ENCODE results near the gene ABCA9. TPM values are rescaled to one million over a fixed set of nuclear protein-coding genes. Genes with fewer than 3 reads are reported as not detected.
A peak's percentile ranks its signal among the peaks of the same experiment; 100 is the strongest.

ABCA9 gene
- total RNA-seq, 4 donors from 2014 or later = 4.5 to 10.3 (median 7.7) TPM

GRCh38 chr17:69056179-69056823 lies 4.4 kb downstream of the ABCA9 start:
- WGBS, 2 donors = 90 to 94% methylated on average over 3 of the region's 3 CpGs
- TF ChIP-seq POLR2A (IDR thresholded peaks at IDR 0.05) = no peak
- no peak for DNase-seq (ENCODE audit: low spot score in 2 of 2)
- intact Hi-C loops (cut with DNase I; ENCODE audit: low total_unique reads) = no loop called here
- no peak overlapping the region for H3K4me3 ChIP-seq (ENCODE audit: low read depth, poor library complexity, severe bottlenecking)

GRCh38 chr17:69055334-69055733 lies 5.4 kb downstream of the ABCA9 start:
- 72 to 79% methylated on average over 2 of the region's 2 CpGs for WGBS, 2 donors
- no peak for DNase-seq (ENCODE audit: low spot score in 2 of 2)
- no peak overlapping the region for H3K4me3 ChIP-seq (ENCODE audit: low read depth, poor library complexity, severe bottlenecking)
- intact Hi-C loops (cut with DNase I; ENCODE audit: low total_unique reads) = no loop called here
- no peak for TF ChIP-seq POLR2A (IDR thresholded peaks at IDR 0.05)
- TF ChIP-seq CTCF (IDR thresholded peaks at IDR 0.05) = no peak

GRCh38 chr17:69050999-69051775 lies 9.5 kb downstream of the ABCA9 start:
- 48 to 65% methylated on average over 5 of the region's 5 CpGs for WGBS, 2 donors
- DNase-seq (ENCODE audit: low spot score in 2 of 2) = no peak
- no peak overlapping the region for H3K4me3 ChIP-seq (ENCODE audit: low read depth, poor library complexity, severe bottlenecking)
- no peak for TF ChIP-seq CTCF (IDR thresholded peaks at IDR 0.05)
- no peak for TF ChIP-seq POLR2A (IDR thresholded peaks at IDR 0.05)
- intact Hi-C loops (cut with DNase I; ENCODE audit: low total_unique reads) = no loop called here

- 79 to 81% methylated on average over 2 of the region's 2 CpGs for WGBS, 2 donors
- H3K4me3 ChIP-seq (ENCODE audit: low read depth, poor library complexity, severe bottlenecking) = no peak overlapping the region
- TF ChIP-seq POLR2A (IDR thresholded peaks at IDR 0.05) (no peak), CTCF (IDR thresholded peaks at IDR 0.05) (no peak)
- intact Hi-C loops (cut with DNase I; ENCODE audit: low total_unique reads) = no loop called here
- no peak for DNase-seq (ENCODE audit: low spot score in 2 of 2)
These were observed 12.1 kb downstream of the ABCA9 start for GRCh38 chr17:69048634-69049033.

- WGBS, 2 donors = 44 to 53% methylated on average over 3 of the region's 3 CpGs
- intact Hi-C loops (cut with DNase I; ENCODE audit: low total_unique reads) = no loop called here
These were observed 13.1 kb downstream of the ABCA9 start for GRCh38 chr17:69047368-69048263.

More at GRCh38 chr17:69047368-69048263, 13.1 kb downstream of the ABCA9 start:
- TF ChIP-seq POLR2A (IDR thresholded peaks at IDR 0.05) (no peak), CTCF (IDR thresholded peaks at IDR 0.05) (no peak)
- no peak overlapping the region for H3K4me3 ChIP-seq (ENCODE audit: low read depth, poor library complexity, severe bottlenecking)
- DNase-seq (ENCODE audit: low spot score in 2 of 2) = peak; percentile 69 to 87

Measured in lower leg skin (tissue), 4 donors.